A204.1 (cell line): Measurements from ENCODE around the gene TJP1.
"Not testable (repeated sequence)": the region's sequence is repeated elsewhere in the genome, so short reads cannot be mapped to it uniquely, and the experiment has no call there.

Experiments
- FAIRE-seq: peaks from 2 replicates; lab custom pipeline; 2012; peaks lifted over from hg19 to GRCh38; lab: Jason Lieb, UNC

TJP1 gene

DNA sequence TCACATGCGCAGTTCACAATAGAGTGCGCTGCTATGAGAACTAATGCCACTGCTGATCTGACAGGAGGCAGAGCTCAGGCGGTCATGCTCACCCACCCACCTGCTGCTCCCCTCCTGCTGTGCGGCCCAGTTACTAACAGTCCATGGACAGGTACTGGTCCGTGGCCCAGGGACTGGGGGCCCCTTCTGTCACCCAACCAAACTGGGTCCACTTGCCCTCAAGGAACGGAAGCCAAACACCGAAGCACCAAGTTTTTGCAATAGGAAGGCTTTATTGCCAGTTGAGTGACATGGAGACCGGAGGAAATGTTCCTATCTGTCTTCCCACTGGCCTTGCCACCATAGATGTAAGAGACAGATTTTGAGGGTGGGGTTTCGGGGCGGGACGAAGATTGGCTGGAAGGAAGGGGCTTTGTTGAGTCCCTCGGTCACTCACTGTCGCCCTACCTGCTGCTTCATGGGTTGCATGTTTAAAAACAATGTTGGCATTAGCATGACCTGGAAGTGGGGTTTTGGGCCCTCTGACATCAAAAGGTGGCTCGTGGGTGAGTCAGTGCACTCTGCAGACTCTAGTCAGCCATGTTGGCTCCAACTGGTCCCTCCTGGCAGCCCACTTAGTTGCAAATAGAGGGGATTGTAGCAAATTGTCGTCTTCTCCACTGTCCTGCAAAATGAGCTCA lies 141.0 kb downstream of the TJP1 start:
- no peak for FAIRE-seq

GRCh38 chr15:29680465-29681165 lies 141.7 kb downstream of the TJP1 start:
- no peak for FAIRE-seq

DNA sequence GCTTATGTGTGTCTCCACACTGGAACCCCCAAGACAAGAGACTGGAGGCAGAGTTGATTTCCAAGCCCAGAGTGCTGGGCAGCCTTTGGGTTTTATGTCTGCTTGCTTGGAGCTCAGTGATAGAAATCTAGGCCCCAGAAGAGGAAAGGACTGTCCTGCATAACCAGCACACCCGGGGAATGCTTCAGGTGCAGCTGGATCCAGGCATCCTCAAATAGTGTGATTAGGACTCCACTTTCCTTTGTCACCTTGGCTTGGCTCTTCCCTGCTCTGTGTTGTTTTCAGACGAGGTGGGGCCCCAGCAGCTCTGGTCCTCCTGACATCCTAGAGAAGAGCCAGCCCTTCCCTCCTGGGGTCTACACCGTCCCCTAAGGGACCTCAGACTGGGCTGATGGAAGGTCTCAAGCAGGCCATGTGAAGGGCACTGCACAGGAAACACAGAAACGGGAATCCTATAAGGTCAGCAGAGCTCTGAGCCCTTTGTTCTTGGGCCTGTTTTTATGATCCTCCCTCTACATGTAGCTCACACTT lies 143.7 kb downstream of the TJP1 start:
- no peak for FAIRE-seq

DNA sequence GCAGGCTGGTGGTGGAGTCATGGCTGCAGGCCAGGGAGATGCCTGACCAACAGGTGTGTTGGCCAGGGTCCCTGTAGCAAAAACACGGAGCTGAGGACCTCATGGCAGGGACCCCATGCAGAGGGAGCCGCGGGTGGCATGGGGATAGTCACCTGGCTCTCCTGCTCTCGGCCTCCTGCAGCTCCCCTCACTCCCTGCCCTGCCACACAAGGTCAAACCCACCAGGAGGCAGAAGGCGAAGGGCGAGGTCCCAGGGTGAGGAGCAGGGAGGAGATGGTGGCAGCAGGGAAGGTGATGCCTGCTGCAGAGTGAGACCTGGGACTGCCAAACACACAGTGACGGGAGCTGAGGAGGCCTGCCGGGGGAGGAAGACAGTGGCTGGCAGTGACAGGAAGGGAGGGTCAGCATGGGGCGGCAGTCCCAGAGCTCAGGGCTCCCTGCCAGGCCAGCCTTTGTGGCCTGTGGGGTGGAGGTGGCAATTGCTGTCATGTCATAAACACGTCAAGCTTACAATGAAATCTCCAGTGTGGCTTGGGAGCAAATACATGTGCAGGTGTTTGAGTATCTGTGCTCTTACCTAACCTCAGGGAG lies 144.3 kb downstream of the TJP1 start:
- no peak for FAIRE-seq

GRCh38 chr15:29677455-29677854 lies 144.8 kb downstream of the TJP1 start:
- FAIRE-seq = no peak

DNA sequence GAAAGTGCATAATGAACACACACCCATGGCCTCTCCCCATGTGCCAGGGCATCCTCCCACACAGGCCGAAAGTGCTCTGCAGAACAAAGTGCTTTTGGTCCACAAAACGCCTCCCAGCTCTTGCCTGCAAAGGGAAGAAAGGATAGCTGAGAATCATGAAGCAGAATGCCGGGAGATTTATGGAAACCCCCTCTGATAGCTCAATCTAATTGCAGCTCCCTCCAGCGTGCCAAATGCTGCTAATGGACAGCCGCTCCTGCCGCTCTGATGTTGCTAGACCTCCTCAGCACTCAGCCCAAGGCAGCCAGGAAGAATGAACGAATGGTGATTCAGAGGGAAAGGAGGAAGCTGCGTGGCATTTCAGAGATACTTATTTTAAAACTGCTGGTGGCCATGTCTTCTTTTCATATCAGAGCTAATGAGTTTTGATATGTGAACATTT lies 145.3 kb downstream of the TJP1 start:
- no peak for FAIRE-seq

- not testable (repeated sequence) for FAIRE-seq
These were observed 145.8 kb downstream of the TJP1 start for GRCh38 chr15:29676374-29676960.

DNA sequence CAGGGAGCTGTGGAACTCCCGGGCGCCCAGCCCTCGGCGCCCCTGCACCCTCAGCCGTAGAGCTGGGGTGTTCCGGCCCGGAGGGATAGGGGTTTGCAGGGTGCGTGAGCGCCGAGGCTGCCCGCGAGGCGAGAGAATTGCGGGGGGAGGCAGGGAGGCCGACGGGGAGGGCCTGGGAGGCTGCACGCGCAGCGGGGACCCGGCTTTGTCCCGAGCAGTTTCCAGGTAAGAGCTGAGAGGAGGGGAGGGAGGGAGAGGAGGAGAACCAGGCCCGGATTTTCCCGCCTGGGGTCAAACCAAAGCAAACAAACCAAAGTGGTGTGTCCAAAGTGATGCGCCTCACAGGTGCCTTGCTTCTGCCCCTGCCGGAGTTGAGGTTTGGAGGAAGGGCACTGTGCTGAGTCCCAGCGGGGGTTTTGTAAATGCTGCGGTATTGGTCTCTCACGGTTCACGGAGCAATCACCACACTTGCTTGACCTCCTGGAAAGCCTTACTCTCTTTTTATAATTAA lies 146.4 kb downstream of the TJP1 start:
- FAIRE-seq = no peak

DNA sequence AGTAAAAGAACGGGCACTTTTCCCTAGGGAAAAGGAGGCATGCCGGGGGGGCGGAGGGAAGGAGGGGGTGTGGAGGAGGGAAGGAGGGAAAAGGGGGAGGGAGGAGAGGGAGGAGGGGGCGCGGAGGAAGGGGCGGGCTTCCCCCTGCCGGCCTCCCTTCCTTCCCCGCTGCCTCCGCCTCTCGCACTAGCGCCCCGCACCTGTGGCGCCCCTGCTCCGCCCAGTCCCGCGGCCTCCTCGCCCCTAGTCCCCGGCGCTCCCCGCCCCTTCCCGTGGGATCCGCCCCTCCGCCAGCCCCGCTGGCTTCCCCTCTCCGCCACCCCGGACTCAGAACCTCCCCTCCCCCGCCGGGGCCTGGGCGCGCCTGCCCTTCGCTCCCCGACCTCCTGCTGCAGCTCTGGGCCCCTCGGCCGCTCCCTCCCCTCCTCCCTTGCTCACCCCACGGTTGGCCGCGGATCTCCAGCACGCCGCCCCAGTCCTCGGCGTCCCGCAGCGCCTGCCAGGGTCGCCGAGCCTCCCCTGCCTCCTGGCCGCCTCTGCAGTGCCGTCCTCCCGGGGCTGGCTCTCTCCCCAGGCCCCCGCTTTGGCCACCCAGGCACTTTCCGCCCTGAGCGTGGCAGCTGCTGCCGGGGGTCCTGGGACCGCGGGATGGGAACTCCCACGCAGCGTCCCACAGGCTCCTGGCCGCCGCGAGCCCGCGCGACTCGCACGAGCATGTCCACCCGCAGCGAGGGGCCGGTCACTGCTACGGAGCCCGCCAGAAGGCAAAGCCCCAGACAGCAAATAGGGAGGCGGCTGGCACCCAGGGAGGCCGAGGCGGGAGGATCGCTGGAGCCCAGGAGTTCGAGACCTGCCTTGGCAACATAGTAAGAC lies 147.4 kb downstream of the TJP1 start:
- no peak for FAIRE-seq

GRCh38 chr15:29672923-29673809 lies 149.1 kb downstream of the TJP1 start:
- no peak for FAIRE-seq

DNA sequence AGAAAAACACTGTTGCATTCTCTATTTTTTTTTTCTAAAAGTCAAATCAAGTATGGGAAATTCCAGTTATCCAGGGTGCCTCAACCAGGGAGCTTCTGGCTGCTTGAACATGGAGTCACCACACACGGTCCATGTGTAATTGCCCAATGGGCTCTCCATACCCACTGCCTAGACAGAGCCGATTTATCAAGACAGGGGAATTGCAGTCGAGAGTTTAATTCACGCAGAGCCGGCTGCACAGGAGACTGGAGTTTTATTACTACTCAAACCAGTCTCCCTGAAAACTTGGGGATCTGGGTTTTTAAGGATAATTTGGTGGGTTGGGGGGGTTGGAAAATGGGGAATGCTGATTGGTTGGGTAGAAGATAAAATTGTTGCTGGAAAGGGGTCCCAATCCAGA lies 149.8 kb downstream of the TJP1 start:
- FAIRE-seq = no peak

DNA sequence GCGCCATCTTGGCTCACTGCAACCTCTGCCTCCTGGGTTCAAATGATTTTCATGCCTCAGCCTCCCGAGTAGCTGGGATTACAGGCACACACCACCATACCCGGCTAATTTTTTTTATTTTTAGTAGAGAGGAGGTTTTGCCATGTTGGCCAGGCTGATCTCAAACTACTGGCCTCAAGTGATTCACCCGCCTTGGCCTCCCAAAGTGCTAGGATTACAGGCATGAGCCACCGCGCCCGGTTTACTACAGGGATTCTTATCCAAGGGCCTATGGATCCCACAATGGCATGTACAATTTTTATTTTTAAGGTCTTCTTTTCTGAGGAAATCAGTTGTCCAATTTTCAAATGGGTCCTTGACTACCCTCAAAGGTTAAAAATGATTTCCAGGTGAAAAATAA lies 150.2 kb downstream of the TJP1 start:
- not testable (repeated sequence) for FAIRE-seq

GRCh38 chr15:29670998-29671981 lies 151.0 kb downstream of the TJP1 start:
- FAIRE-seq = no peak

DNA sequence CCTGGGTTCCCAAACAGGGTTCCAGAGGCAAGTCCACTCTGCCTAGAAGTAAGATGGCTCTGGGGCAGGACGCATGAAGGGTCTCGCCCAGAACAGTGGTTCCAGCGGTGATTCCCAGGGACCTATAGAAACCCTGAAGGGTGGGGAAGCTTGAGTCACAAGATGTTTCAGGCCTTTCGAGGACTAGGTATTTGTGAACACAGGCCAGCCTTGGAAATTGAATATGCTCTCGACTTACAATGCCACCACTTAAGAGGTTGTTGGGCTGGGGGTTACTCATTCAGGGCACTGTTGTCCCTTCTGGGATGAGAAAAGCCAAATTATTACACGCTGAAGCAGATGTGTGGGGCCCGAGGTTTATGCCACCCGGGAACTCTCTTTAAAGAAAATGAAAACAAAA lies 152.0 kb downstream of the TJP1 start:
- no peak for FAIRE-seq

DNA sequence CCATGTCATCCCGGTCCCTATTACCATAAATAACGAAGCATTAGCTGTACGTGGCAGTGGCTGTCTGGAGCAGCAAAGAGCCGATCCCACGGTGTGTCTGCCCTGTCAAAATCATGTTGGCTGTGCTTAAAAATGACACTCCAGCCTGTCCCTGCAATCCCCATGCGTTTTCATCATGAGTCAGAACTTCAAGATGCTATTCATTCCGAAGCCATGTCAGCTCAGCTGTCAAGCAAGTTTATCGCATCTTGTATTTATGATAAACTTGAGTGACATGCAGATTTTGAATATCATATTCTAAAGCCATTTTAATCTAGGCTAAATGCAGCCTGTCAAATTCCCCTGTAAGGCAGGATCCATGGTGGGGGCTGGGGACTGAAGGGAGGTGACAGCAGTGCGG lies 152.4 kb downstream of the TJP1 start:
- no peak for FAIRE-seq

GRCh38 chr15:29668120-29668602 lies 154.1 kb downstream of the TJP1 start:
- peak; percentile 97 for FAIRE-seq

DNA sequence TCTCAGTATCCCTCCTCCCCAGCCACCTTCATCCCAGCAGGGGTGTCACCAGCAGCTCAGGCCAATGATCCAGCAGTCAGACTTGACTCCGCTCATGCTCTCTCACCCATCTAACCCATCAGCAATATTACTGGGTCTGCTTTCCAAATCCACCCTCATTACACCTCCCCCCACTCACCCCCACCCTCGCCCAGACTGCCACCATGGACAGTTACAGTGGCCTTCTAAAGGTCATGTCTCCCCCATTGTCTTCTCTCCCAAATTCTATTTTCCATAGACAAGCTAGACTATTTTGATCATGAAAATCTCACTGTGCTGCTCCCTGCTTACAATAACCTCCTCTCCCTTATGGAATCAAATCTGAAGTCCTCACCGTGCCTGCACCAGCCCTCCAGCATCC lies 156.0 kb downstream of the TJP1 start:
- FAIRE-seq = no peak

GRCh38 chr15:29665444-29666003 lies 156.7 kb downstream of the TJP1 start:
- no peak for FAIRE-seq

GRCh38 chr15:29664406-29664805 lies 157.9 kb downstream of the TJP1 start:
- FAIRE-seq = no peak
